Astrocyte of the hippocampus (primary cell): ENCODE data around the gene DPM2.

ENCODE experiments used
- DNase-seq: peaks from one replicate; pipeline ENCODE4 v3.0.0; 2011; ENCODE audit warnings: low read depth, low spot score

Gene DPM2

DNA sequence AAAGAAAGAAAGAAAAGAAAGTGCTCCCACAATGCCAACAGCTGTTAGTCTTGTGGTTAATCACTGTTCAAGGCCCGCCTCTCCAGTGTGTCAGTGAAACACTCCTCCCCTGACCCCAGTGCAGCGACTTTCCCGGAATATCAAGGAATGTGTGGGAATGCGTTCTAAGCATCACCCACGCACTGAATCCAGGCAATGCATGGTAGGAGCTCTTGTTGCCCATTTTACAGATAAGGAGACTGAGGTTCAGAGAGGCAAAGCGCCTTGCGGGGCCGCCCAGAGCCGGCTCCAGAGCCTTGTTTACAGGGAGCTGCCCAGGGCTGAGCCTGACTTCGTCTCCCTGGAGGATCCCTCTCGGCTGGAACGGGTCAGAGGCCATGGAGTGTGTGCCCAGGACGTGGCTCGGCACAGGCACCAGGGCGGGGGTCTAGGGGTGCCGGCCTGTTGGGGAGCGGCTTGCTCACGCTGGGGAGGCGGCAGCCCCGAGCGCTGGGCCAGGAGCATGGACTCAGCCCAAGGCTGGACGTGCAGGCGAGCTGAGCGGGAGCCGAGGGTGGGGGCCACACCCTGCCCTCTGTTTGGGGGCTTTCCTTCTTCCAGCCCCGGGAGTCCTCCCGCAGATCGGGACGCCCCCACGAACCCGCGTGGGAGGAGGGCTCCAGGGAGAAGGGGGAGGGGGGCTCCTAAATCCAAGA is 39.1 kb downstream of the DPM2 start:
- peak; percentile 75 for DNase-seq

DNA sequence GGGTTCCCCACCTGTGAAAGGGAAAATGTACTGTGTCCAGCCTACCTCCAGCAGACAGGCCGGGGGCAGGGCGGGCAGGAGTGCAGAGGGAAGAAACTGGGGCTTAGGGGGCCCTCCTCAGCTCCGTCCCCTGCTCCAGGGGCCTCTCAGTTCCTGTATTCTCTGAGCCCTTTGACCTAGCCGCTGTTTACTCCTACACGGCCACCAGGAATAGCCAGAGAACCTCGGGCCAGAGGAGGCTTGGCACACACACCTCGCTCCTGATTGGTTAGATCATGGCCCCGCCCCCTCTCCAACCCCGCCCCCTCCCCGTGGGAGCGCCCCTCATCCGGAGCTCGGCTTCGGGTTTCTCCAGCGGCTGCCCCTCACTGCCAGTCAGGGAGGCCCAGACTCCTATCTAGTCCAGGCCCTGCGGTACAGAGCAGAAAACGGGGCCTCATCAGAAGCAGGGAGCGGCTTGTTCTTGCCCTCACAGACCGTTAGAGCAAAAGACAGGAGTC is 40.4 kb downstream of the DPM2 start:
- DNase-seq, result peak; percentile 74

DNA sequence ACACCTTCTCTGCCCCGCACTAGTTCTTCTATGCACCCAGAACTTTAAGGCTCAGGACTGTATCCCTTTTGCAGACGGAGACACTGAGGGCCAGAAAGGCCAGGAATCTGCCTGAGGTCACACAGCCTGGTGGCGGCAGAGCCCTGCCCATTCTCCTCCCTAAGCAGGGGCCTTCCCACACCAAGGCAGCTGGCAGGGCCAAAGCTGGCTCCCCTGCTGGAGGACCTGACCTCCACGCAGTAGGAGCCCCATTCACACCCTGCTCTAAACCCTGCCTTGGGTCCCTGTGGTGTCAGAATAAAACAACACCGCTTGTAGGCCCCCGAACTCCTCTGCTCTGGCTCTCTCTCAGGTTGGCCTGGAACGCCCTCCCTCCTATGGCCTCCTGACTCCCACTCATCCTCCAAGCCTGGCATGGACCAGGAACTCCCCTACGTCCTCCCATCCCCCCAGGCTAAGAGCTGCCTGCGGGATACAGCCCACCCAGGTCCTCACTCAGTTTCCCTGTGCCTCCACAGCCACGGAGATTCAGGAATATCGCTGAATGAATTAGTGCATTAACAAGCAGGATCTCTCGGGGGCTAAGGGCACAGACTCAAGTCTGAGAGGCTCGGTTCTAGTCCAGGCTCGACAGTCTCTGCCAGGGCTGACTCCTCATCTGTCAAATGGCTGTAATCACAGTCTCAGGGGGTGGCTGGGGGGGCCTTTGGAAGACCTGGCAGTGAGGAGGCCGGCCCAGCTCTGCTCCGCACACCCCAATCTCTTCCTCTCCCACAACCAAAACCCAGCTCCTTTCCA is 41.1 kb downstream of the DPM2 start:
- no peak for DNase-seq

DNA sequence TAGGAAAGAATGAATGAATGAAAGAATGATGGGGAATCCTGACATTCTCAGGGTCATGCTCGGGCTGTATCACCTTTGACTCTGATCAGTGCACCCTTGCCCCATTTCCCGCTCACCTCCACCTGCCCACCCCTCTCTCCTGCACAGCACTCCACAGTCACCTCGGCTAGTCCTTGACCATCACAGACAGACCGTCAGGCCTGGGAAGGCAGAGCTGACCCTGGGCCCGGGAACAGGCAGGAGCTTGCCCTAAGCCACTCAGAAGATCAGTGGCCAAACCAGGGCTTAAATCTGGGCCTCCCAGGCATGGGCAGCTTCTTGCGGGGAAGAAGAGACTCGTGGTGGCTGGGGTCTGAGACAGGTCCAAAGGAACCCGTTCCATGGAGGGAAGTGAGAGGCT is 41.8 kb downstream of the DPM2 start:
- no peak for DNase-seq

DNA sequence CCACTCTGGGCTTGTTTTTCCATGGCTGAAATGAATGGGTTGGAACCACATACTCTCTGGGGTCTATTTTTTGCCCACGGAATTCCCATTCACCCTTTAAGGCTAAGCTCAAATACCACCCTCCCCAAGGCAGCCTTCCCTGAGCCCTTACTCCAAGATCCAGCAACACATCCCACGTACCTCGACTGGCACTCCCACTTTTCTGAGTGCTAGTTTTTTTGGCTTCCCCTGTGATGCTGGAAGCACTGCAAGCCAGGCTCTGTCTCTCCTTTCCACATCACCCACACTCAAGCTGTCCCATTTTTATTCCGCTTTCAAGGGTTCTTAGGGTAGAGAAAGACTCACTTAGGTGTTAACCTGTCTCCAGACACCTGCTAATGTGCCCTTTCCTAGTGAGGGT is 44.3 kb downstream of the DPM2 start:
- no peak for DNase-seq

DNA sequence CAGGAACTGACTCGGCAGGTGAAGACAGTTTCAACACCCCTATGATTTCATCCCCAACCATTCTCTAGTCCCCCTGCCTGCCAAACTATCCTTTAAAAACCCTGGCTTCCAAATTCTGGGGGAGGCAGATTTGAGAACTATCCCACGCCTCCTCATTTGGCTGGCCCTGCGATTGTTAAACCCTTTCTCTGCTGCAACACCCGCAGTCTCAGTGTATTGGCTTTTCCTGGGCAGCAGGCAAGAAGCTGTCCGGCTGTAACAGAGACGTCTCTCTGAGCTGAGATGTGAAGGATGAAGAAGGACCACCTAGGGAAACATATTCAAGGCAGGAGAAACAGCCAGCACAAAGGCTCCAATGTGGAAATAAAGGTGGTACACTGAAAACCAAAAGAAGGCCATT is 44.8 kb downstream of the DPM2 start:
- DNase-seq, result no peak

DNA sequence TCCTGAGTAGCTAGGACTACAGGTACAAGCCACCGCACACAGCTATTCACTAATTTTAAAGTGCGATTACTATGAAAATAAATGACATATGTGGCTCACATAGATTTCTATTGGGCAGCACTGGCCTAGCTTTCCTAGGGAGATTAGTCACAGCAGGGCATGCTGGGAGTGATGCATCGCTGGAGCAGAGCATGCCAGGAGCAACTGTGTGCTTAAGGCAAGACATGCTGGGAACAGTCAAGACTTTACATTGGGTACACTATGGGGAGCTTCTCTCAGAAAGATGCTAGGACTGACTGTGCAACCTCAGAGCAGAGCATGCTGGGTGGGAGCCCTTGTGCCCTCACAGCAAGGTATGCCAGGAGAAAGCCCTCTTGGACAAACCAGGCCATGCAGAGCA is 47.6 kb downstream of the DPM2 start:
- no peak for DNase-seq

DNA sequence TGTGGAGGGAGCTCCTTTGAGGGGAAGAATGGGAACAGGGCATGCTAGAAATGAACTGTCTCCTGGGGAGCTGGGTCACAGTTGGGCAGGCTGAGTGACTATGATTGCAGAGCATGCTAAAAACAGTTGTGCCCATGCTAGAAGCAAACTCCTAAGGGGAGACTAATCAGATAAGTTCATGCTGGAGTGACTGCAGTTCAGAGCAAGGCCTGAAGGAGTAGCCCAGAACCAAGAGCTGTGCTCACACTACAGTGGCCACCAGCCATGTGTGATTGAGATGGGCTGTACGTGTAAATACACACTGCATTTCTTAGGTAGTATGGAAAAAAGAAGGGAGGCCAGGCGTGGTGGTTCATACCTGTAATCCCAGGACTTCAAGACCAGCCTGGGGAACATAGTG is 49.9 kb downstream of the DPM2 start:
- no peak for DNase-seq

DNA sequence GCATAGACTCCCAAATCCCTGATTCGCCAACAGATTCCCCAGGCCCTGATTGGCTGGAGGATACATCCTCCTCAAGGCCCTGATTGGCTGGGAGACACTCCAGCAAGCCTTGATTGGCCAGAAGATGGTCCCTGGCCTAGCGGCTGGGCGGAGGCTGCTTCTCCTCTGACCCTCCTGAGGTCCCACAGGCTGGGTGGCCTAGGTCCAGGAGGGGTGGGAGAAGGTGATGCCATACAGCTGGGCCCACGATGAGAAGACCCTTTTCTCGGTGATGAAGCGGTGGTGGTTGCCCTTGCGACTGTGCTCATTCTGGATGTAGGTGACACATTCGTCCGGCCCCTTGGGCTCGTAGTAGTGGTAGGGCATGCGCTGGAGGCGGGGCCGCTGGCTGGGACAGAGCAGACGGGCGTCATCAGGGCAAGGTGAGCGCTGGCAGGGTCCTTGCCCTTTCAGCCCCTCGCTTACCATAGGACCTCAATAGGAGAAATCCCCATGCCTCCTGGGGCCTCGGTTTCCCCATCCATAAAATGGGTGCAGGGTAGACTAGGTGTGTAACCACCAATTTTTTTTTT is 51.2 kb downstream of the DPM2 start:
- no peak for DNase-seq

DNA sequence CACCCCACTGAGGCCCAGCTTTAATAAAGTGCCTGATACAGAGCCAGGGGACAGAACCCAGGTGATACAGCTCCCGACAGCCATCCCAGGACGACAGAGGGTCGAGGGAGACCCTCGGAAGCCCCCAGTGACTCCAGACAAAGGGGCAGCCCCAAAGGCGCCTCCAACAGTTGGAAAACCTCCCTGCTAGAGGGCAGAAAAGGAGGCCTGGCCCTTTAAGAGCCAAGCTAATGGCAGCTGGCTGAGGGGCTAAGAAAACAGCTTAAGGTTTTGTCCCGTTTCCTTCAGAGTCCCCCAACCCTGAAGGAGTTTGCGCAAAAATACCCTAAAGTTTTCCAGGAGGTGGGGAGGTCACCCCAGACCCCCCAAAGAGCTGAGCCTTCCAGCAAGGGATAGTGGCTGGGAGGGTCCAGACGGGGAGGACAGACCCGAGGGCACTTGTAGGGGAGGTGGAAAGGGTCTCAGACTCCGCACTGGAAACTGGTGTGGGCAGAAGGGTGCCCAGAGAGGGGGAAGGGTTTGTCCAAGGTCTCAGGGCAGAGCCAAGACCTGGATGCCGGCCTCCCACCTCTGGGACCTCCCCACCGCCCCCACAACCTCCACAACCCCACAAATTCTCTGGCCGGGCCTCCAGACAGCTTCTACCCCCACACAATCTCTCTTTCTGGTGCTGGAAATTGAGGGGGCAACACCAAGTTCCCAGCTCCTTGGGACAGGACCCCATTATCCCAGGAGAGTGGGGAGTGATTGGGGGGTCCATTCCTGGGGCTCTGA is 52.0 kb downstream of the DPM2 start:
- DNase-seq, result no peak
